ENCODE data around the gene UTP15. TPM values are rescaled to one million over a fixed set of nuclear protein-coding genes. Genes with fewer than 3 reads are reported as not detected.
A peak's percentile ranks its signal among the peaks of the same experiment; 100 is the strongest.

UTP15 gene
- total and polyA plus RNA-seq, 2 donors (not counting 3 experiments of a cell fraction or from before 2014, with no cell fraction given), result 11.7 to 25.2 TPM

GRCh38 chr5:73531356-73531755 is 34.2 kb upstream of the UTP15 start:
- no peaks in the 10 kb centered on the region for H4K20me1 ChIP-seq (replicated peaks; ENCODE audit: control insufficient read depth, extremely low read depth, insufficient read depth, low read length)
- H3K36me3 ChIP-seq (ENCODE audit: control insufficient read depth in 2 of 2, extremely low read depth in 1 of 2, insufficient read depth in 2 of 2, low read length in 2 of 2), result no peaks in the 10 kb centered on the region
- peaks cover 11 to 38% of the 10 kb centered on the region in 2 experiments for H3K27me3 ChIP-seq (ENCODE audit: control insufficient read depth in 2 of 2, insufficient read depth in 2 of 2, low read length in 2 of 2)
- H3K4me1 ChIP-seq (ENCODE audit: control insufficient read depth, extremely low read depth, insufficient read depth, low read length), result peaks cover 2% of the 10 kb centered on the region
- H3K4me2 ChIP-seq (ENCODE audit: insufficient read depth, low read length), result no peak overlapping the region
- ChIA-PET CTCF (interaction anchor here (1.1 to 2.4 kb wide), 4 partner anchors 8 to 24 kb away, joined by 3 to 8 read pairs (median 4); no protein-coding TSS in a partner anchor), POLR2A (no interaction called here)
- dilution Hi-C loops (cut with MboI; ENCODE audit: extremely low pct_ligation_motif_present, low sequenced_read_pairs), result no loop called here
- intact Hi-C loops (cut with micrococcal nuclease), result no loop called here
- no peak overlapping the region for H3K9ac ChIP-seq (replicated peaks; ENCODE audit: extremely low read depth, insufficient read depth, low read length)
- TF ChIP-seq JUN (IDR thresholded peaks at IDR 0.05; ENCODE audit: borderline replicate concordance, insufficient read depth, insufficient read length, low read depth), result no peak
- no peak for TF ChIP-seq FOS (IDR thresholded peaks at IDR 0.05; ENCODE audit: borderline replicate concordance, insufficient read depth, low read length)
- TF ChIP-seq CTCF (IDR thresholded peaks at IDR 0.05; ENCODE audit: extremely low read depth in 1 of 2, insufficient read depth in 1 of 2, low read depth in 1 of 2, low read length in 2 of 2), result no peak
- TF ChIP-seq POLR2AphosphoS5 (IDR thresholded peaks at IDR 0.05; ENCODE audit: insufficient read depth, low read depth, low read length), result no peak
- TF ChIP-seq GATA2 (IDR thresholded peaks at IDR 0.05; ENCODE audit: insufficient read depth, insufficient read length, low read depth, low read length), result no peak
- no peak for TF ChIP-seq EZH2 (IDR thresholded peaks at IDR 0.05; ENCODE audit: borderline replicate concordance, low read depth, low read length, severe bottlenecking)
- TF ChIP-seq MAX (IDR thresholded peaks at IDR 0.05; ENCODE audit: insufficient read depth, insufficient read length), result no peak
- no peak for TF ChIP-seq MYC (IDR thresholded peaks at IDR 0.05; ENCODE audit: low read depth, low read length)
- TF ChIP-seq POLR2A (IDR thresholded peaks at IDR 0.05; ENCODE audit: low read depth, low read length), result no peak
- FAIRE-seq (peak; percentile 31), DNase-seq (ENCODE audit: low read depth, low spot score) (no peak)
- BruUV-seq (replicated peaks), result no TSS peak
- H3K4me3 ChIP-seq (replicated peaks in 1 of 3; ENCODE audit: insufficient read depth in 1 of 3, low read depth in 1 of 3, low read length in 3 of 3), result no peak overlapping the region
- no peak overlapping the region for H3K27ac ChIP-seq (ENCODE audit: insufficient read depth, low read depth, low read length)
- no peaks in the 10 kb centered on the region for H3K79me2 ChIP-seq (ENCODE audit: control insufficient read depth, insufficient read depth, low read length)
- no peak overlapping the region for H2AFZ ChIP-seq (ENCODE audit: low read depth, low read length)
- no peaks in the 10 kb centered on the region for H3K9me3 ChIP-seq (replicated peaks; ENCODE audit: control insufficient read depth, insufficient read depth, low read length)
- no peaks in the 10 kb centered on the region for H3K9me1 ChIP-seq (replicated peaks; ENCODE audit: control insufficient read depth, extremely low read depth, insufficient read depth, low read length)

All from endothelial cell of umbilical vein (primary cell).